OCI-LY1 (cell line): ENCODE measurements around the gene VAPB.

Experiments
- H2AFZ ChIP-seq: fragments of 200-600 bp; sonication (generic), shearing (Covaris generic); 2 replicates; pipeline ENCODE4 v1.6.0; 2014; ENCODE audit warnings: antibody characterized with exemption, mild to moderate bottlenecking, low read length
- H3F3A ChIP-seq: fragments of 200-600 bp; sonication (generic), shearing (Covaris generic); 2 replicates; pipeline ENCODE4 v1.6.0; 2014; ENCODE audit warnings: mild to moderate bottlenecking, antibody characterized with exemption, low read length, moderate library complexity; ENCODE audit not compliant: insufficient read depth
- H3K27ac ChIP-seq: fragments of 200-600 bp; sonication (generic); 2 replicates; pipeline ENCODE4 v1.5.1; 2014; ENCODE audit warnings: low read length, mixed run types, mild to moderate bottlenecking, low read depth; ENCODE audit not compliant: poor library complexity, severe bottlenecking
- H3K27me3 ChIP-seq: fragments of 200-600 bp; sonication (generic); 2 replicates; pipeline ENCODE4 v1.6.0; 2014; ENCODE audit warnings: antibody characterized with exemption, mild to moderate bottlenecking, low read length, moderate library complexity; ENCODE audit not compliant: insufficient read depth
- H3K36me3 ChIP-seq: fragments of 200-600 bp; sonication (generic); 2 replicates; pipeline ENCODE4 v1.6.1; 2014; ENCODE audit warnings: mild to moderate bottlenecking, antibody characterized with exemption, low read length, moderate library complexity, mixed read lengths; ENCODE audit not compliant: insufficient read depth
- H3K4me1 ChIP-seq: fragments of 200-600 bp; sonication (generic); 2 replicates; pipeline ENCODE4 v1.5.1; 2014; ENCODE audit warnings: mild to moderate bottlenecking, low read length, moderate library complexity; ENCODE audit not compliant: insufficient read depth, severe bottlenecking
- H3K4me2 ChIP-seq: fragments of 200-600 bp; sonication (generic), shearing (Covaris generic); 2 replicates; pipeline ENCODE4 v1.6.1; 2014; ENCODE audit warnings: low read length
- H3K4me3 ChIP-seq: fragments of 200-600 bp; sonication (generic); 2 replicates; pipeline ENCODE4 v1.5.1; 2014; ENCODE audit warnings: low read length, low read depth, mild to moderate bottlenecking, mixed read lengths; ENCODE audit not compliant: poor library complexity, severe bottlenecking
- H3K79me2 ChIP-seq: fragments of 200-600 bp; shearing (Covaris generic); 2 replicates; pipeline ENCODE4 v1.6.1; 2016; ENCODE audit warnings: mixed run types, low read length, mixed read lengths; ENCODE audit not compliant: insufficient read depth
- H3K9ac ChIP-seq: fragments of 200-600 bp; sonication (generic), shearing (Covaris generic); 2 replicates; pipeline ENCODE4 v1.6.1; 2014; ENCODE audit warnings: mild to moderate bottlenecking, low read length, mixed read lengths
- H3K9me2 ChIP-seq: fragments of 200-600 bp; sonication (generic), shearing (Covaris generic); 2 replicates; pipeline ENCODE4 v1.6.1; 2014; ENCODE audit warnings: low read depth, mild to moderate bottlenecking, low read length, mixed read lengths
- H3K9me3 ChIP-seq: fragments of 200-600 bp; shearing (Covaris generic); 2 replicates; pipeline ENCODE4 v1.6.1; 2014; ENCODE audit warnings: low read length, mixed read lengths
- H4K20me1 ChIP-seq: fragments of 200-600 bp; sonication (generic), shearing (Covaris generic); 2 replicates; pipeline ENCODE4 v1.6.0; 2016; ENCODE audit warnings: mild to moderate bottlenecking, low read length; ENCODE audit not compliant: insufficient read depth
- CTCF ChIP-seq: fragments of 200-600 bp; sonication (generic), shearing (Covaris generic); IDR thresholded peaks from 2 replicates; pipeline ENCODE4 v1.5.1; 2017; ENCODE audit warnings: mild to moderate bottlenecking, antibody characterized with exemption, low read length, moderate library complexity, mixed read lengths
- EZH2 ChIP-seq: fragments of 200-600 bp; sonication (generic), shearing (Covaris generic); IDR thresholded peaks from 2 replicates; pipeline ENCODE4 v1.8.0; 2017; ENCODE audit warnings: borderline replicate concordance, mixed run types, mild to moderate bottlenecking, antibody characterized with exemption, low read length, moderate library complexity, mixed read lengths

The VAPB gene

GRCh38 chr20:58473453-58474425 is 84.7 kb downstream of the VAPB start:
- no peaks in the 10 kb centered on the region for H3F3A ChIP-seq
- no peak overlapping the region for H2AFZ ChIP-seq
- no peaks in the 10 kb centered on the region for H3K4me1 ChIP-seq
- no peaks in the 10 kb centered on the region for H4K20me1 ChIP-seq
- H3K9me3 ChIP-seq, result no peaks in the 10 kb centered on the region
- no peaks in the 10 kb centered on the region for H3K9me2 ChIP-seq
- no peak overlapping the region for H3K9ac ChIP-seq
- no peak overlapping the region for H3K4me2 ChIP-seq
- H3K79me2 ChIP-seq, result no peaks in the 10 kb centered on the region
- no peaks in the 10 kb centered on the region; the same call in 1 of the 2 replicates for H3K36me3 ChIP-seq
- H3K4me3 ChIP-seq, result no peak overlapping the region
- TF ChIP-seq EZH2 (no peak), CTCF (no peak)
- no peak overlapping the region for H3K27ac ChIP-seq
- H3K27me3 ChIP-seq, result peaks cover 5% of the 10 kb centered on the region; the same call in 1 of the 2 replicates

GRCh38 chr20:58475466-58475865 is 86.4 kb downstream of the VAPB start:
- no peak overlapping the region for H2AFZ ChIP-seq
- H3K79me2 ChIP-seq, result no peaks in the 10 kb centered on the region
- TF ChIP-seq CTCF, result no peak
- TF ChIP-seq EZH2, result no peak
- no peaks in the 10 kb centered on the region for H3K4me1 ChIP-seq
- no peaks in the 10 kb centered on the region for H3F3A ChIP-seq
- H3K9ac ChIP-seq, result no peak overlapping the region
- H3K4me3 ChIP-seq, result no peak overlapping the region
- no peak overlapping the region for H3K4me2 ChIP-seq
- H3K27me3 ChIP-seq, result peaks cover 6% of the 10 kb centered on the region; the same call in 1 of the 2 replicates
- H4K20me1 ChIP-seq, result no peaks in the 10 kb centered on the region
- no peaks in the 10 kb centered on the region for H3K9me3 ChIP-seq
- no peaks in the 10 kb centered on the region; the same call in 1 of the 2 replicates for H3K36me3 ChIP-seq
- no peak overlapping the region for H3K27ac ChIP-seq
- no peaks in the 10 kb centered on the region for H3K9me2 ChIP-seq

- no peaks in the 10 kb centered on the region for H4K20me1 ChIP-seq
- no peak overlapping the region for H3K4me3 ChIP-seq
- no peak overlapping the region for H3K9ac ChIP-seq
- H3K79me2 ChIP-seq, result no peaks in the 10 kb centered on the region
- H3K27me3 ChIP-seq, result peaks cover 6% of the 10 kb centered on the region; the same call in 1 of the 2 replicates
- H3K4me2 ChIP-seq, result no peak overlapping the region
- no peaks in the 10 kb centered on the region for H3F3A ChIP-seq
- no peaks in the 10 kb centered on the region; the same call in 1 of the 2 replicates for H3K36me3 ChIP-seq
- no peak overlapping the region for H3K27ac ChIP-seq
- H3K9me3 ChIP-seq, result no peaks in the 10 kb centered on the region
- no peak overlapping the region for H2AFZ ChIP-seq
- no peaks in the 10 kb centered on the region for H3K9me2 ChIP-seq
- TF ChIP-seq CTCF (no peak), EZH2 (no peak)
- H3K4me1 ChIP-seq, result no peaks in the 10 kb centered on the region
Observed at GRCh38 chr20:58478141-58478805, 89.2 kb downstream of the VAPB start.
